Measurements from ENCODE around the gene OR2AT4.

The OR2AT4 gene

GRCh38 chr11:75096456-75097172, at the start of gene OR2AT4:
Gene OR2AT4 (minus strand): TSS chr11:75096876.
- no peak for DNase-seq (ENCODE audit: low read depth)
- TF ChIP-seq CTCF (conservative IDR thresholded peaks at IDR 0.05; ENCODE audit: low read depth, low read length): no peak
- no peak within 1 kb of the TSS for H3K4me3 ChIP-seq (ENCODE audit: low read length)

GRCh38 chr11:75145972-75146519, 49.4 kb upstream of the OR2AT4 start:
- TF ChIP-seq CTCF (conservative IDR thresholded peaks at IDR 0.05; ENCODE audit: low read depth, low read length): no peak
- no peak for DNase-seq (ENCODE audit: low read depth)
- H3K4me3 ChIP-seq (ENCODE audit: low read length): no peak overlapping the region

- DNase-seq (ENCODE audit: low read depth): no peak
- H3K4me3 ChIP-seq (ENCODE audit: low read length): no peak overlapping the region
- no peak for TF ChIP-seq CTCF (conservative IDR thresholded peaks at IDR 0.05; ENCODE audit: low read depth, low read length)
Measured at GRCh38 chr11:75145196-75145971, 48.7 kb upstream of the OR2AT4 start.

- TF ChIP-seq CTCF (conservative IDR thresholded peaks at IDR 0.05; ENCODE audit: low read depth, low read length): no peak
- no peak overlapping the region for H3K4me3 ChIP-seq (ENCODE audit: low read length)
- DNase-seq (ENCODE audit: low read depth): no peak
Measured at GRCh38 chr11:75144716-75145014, 48.0 kb upstream of the OR2AT4 start.

GRCh38 chr11:75143420-75143731, 46.7 kb upstream of the OR2AT4 start:
- no peak for TF ChIP-seq CTCF (conservative IDR thresholded peaks at IDR 0.05; ENCODE audit: low read depth, low read length)
- H3K4me3 ChIP-seq (ENCODE audit: low read length): no peak overlapping the region
- DNase-seq (ENCODE audit: low read depth): no peak

GRCh38 chr11:75142714-75143419, 46.2 kb upstream of the OR2AT4 start:
- no peak overlapping the region for H3K4me3 ChIP-seq (ENCODE audit: low read length)
- no peak for TF ChIP-seq CTCF (conservative IDR thresholded peaks at IDR 0.05; ENCODE audit: low read depth, low read length)
- DNase-seq (ENCODE audit: low read depth): peak; percentile 55
